Measurements from ENCODE around the gene TRMT13. TPM values are rescaled to one million over a fixed set of nuclear protein-coding genes. Genes with fewer than 3 reads are reported as not detected.

Gene TRMT13
- total RNA-seq, 2 experiments from 2014 or later, result 6.3 to 6.9 TPM

GRCh38 chr1:100178091-100178490 is 45.1 kb downstream of the TRMT13 start, which contains the start of gene LRRC39:
LRRC39 (minus strand) TSS chr1:100178256; CDS start chr1:100168516, 9,740 bp downstream.
- Mint-ChIP-seq H3K4me1 (ENCODE audit: low read depth) (no peaks in the 10 kb centered on the region), H3K9me3 (no peaks in the 10 kb centered on the region), H3K27ac (no peak within 1 kb of the TSS), H3K27me3 (no peaks in the 10 kb centered on the region), H3K36me3 (ENCODE audit: low read depth) (no peaks in the 10 kb centered on the region), H3K4me3 (no peak within 1 kb of the TSS)
- DNase-seq, result no peak
- H3K27ac ChIP-seq (ENCODE audit: low read depth in 1 of 2, low read length in 2 of 2), result no peak within 1 kb of the TSS
- TF ChIP-seq, protein P1, sequence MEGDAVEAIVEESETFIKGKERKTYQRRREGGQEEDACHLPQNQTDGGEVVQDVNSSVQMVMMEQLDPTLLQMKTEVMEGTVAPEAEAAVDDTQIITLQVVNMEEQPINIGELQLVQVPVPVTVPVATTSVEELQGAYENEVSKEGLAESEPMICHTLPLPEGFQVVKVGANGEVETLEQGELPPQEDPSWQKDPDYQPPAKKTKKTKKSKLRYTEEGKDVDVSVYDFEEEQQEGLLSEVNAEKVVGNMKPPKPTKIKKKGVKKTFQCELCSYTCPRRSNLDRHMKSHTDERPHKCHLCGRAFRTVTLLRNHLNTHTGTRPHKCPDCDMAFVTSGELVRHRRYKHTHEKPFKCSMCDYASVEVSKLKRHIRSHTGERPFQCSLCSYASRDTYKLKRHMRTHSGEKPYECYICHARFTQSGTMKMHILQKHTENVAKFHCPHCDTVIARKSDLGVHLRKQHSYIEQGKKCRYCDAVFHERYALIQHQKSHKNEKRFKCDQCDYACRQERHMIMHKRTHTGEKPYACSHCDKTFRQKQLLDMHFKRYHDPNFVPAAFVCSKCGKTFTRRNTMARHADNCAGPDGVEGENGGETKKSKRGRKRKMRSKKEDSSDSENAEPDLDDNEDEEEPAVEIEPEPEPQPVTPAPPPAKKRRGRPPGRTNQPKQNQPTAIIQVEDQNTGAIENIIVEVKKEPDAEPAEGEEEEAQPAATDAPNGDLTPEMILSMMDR (IDR thresholded peaks at IDR 0.05), result no peak
- H3K27me3 ChIP-seq (ENCODE audit: control insufficient read depth in 1 of 2, insufficient read depth in 2 of 2, low read length in 2 of 2), result no peaks in the 10 kb centered on the region
- no peaks in the 10 kb centered on the region for H3K36me3 ChIP-seq (ENCODE audit: insufficient read depth, low read length)
- H3K4me3 ChIP-seq (ENCODE audit: low read length), result no peak within 1 kb of the TSS
- ChIA-PET CTCF (no interaction called here), POLR2A (no interaction called here)
- intact Hi-C loops (cut with DNase I, micrococcal nuclease), result no loop called here
- H3K4me1 ChIP-seq (ENCODE audit: insufficient read depth, low read length), result no peaks in the 10 kb centered on the region
- no peak for ATAC-seq (ENCODE audit: poor library complexity)
- peaks cover 0 to 4% of the 10 kb centered on the region in 2 experiments for H3K9me3 ChIP-seq (ENCODE audit: control insufficient read depth in 1 of 2, insufficient read depth in 1 of 2, low read length in 2 of 2)

GRCh38 chr1:100183370-100183769 is 50.4 kb downstream of the TRMT13 start:
- H3K27me3 Mint-ChIP-seq, result no peaks in the 10 kb centered on the region
- ATAC-seq (ENCODE audit: poor library complexity) (no peak), DNase-seq (no peak)
- no peak overlapping the region for H3K27ac ChIP-seq (ENCODE audit: low read depth in 1 of 2, low read length in 2 of 2)
- no peak overlapping the region for H3K27ac Mint-ChIP-seq
- intact Hi-C loops (cut with DNase I, micrococcal nuclease), result no loop called here
- H3K4me3 Mint-ChIP-seq, result no peak overlapping the region
- no peaks in the 10 kb centered on the region for H3K4me1 Mint-ChIP-seq (ENCODE audit: low read depth)
- TF ChIP-seq, protein P1 (IDR thresholded peaks at IDR 0.05), result no peak
- no peaks in the 10 kb centered on the region for H3K9me3 Mint-ChIP-seq
- peaks cover 0 to 4% of the 10 kb centered on the region in 2 experiments for H3K9me3 ChIP-seq (ENCODE audit: control insufficient read depth in 1 of 2, insufficient read depth in 1 of 2, low read length in 2 of 2)
- ChIA-PET POLR2A (no interaction called here), CTCF (interaction anchor here (0.6 kb wide), 1 partner anchor 43 kb away, joined by 3 read pairs; no protein-coding TSS in a partner anchor)
- no peak overlapping the region for H3K4me3 ChIP-seq (ENCODE audit: low read length)
- H3K36me3 Mint-ChIP-seq (ENCODE audit: low read depth), result no peaks in the 10 kb centered on the region
- no peaks in the 10 kb centered on the region for H3K36me3 ChIP-seq (ENCODE audit: insufficient read depth, low read length)
- H3K4me1 ChIP-seq (ENCODE audit: insufficient read depth, low read length), result no peaks in the 10 kb centered on the region
- H3K27me3 ChIP-seq (ENCODE audit: control insufficient read depth in 1 of 2, insufficient read depth in 2 of 2, low read length in 2 of 2), result no peaks in the 10 kb centered on the region

- no peaks in the 10 kb centered on the region for H3K27me3 ChIP-seq (ENCODE audit: control insufficient read depth in 1 of 2, insufficient read depth in 2 of 2, low read length in 2 of 2)
- Mint-ChIP-seq H3K4me3 (no peak overlapping the region), H3K27ac (no peak overlapping the region), H3K4me1 (ENCODE audit: low read depth) (no peaks in the 10 kb centered on the region), H3K9me3 (no peaks in the 10 kb centered on the region), H3K36me3 (ENCODE audit: low read depth) (no peaks in the 10 kb centered on the region), H3K27me3 (no peaks in the 10 kb centered on the region)
- ATAC-seq (ENCODE audit: poor library complexity) (no peak), DNase-seq (no peak)
- ChIA-PET CTCF (interaction anchor here (0.7 kb wide), 1 partner anchor 102 kb away, joined by 3 read pairs; no protein-coding TSS in a partner anchor), POLR2A (no interaction called here)
- peaks cover 4% of the 10 kb centered on the region for H3K36me3 ChIP-seq (ENCODE audit: insufficient read depth, low read length)
- no peak overlapping the region for H3K4me3 ChIP-seq (ENCODE audit: low read length)
- intact Hi-C loops (cut with DNase I, micrococcal nuclease), result no loop called here
- H3K9me3 ChIP-seq (ENCODE audit: control insufficient read depth in 1 of 2, insufficient read depth in 1 of 2, low read length in 2 of 2), result peaks cover 0 to 4% of the 10 kb centered on the region in 2 experiments
- H3K27ac ChIP-seq (ENCODE audit: low read depth in 1 of 2, low read length in 2 of 2), result no peak overlapping the region
- H3K4me1 ChIP-seq (ENCODE audit: insufficient read depth, low read length), result no peaks in the 10 kb centered on the region
- TF ChIP-seq, protein P1 (IDR thresholded peaks at IDR 0.05), result no peak
These were observed 51.6 kb downstream of the TRMT13 start for GRCh38 chr1:100184536-100184935.

Measured in CD4-positive, alpha-beta T cell (primary cell).